ENCODE measurements around the gene WNT4. TPM values are rescaled to one million over a fixed set of nuclear protein-coding genes. Genes with fewer than 3 reads are reported as not detected.

WNT4 gene
- polyA plus RNA-seq, 3 donors: not detected

GRCh38 chr1:22077728-22078127 is 65.2 kb downstream of the WNT4 start:
- Mint-ChIP-seq H3K27me3 (ENCODE audit: low read depth in 3 of 3) (no peaks in the 10 kb centered on the region), H3K9me3 (no peaks in the 10 kb centered on the region), H3K4me3 (no peak overlapping the region), H3K36me3 (peaks cover 47 to 61% of the 10 kb centered on the region in 2 donors), H3K27ac (peak overlapping the region in 4 of 7 donors; percentile 6 to 75 (median 20)), H3K4me1 (peaks cover 62% of the 10 kb centered on the region)
- H3K79me2 ChIP-seq (ENCODE audit: insufficient read depth, low read length): peaks cover 100% of the 10 kb centered on the region
- H3K4me1 ChIP-seq (ENCODE audit: control insufficient read depth in 1 of 2, insufficient read depth in 2 of 2, low read length in 2 of 2): peaks cover 42 to 49% of the 10 kb centered on the region in 2 donors
- H3K4me2 ChIP-seq (replicated peaks; ENCODE audit: extremely low read depth, low read length, poor library complexity, severe bottlenecking): no peak overlapping the region
- H4K20me1 ChIP-seq (ENCODE audit: insufficient read depth, low read length): peaks cover 100% of the 10 kb centered on the region
- no peak for DNase-seq
- peaks cover 43 to 66% of the 10 kb centered on the region in 2 donors for H3K36me3 ChIP-seq (replicated peaks in 1 of 2; ENCODE audit: control insufficient read depth in 1 of 2, insufficient read depth in 2 of 2, low read length in 2 of 2)
- TF ChIP-seq, protein P1, sequence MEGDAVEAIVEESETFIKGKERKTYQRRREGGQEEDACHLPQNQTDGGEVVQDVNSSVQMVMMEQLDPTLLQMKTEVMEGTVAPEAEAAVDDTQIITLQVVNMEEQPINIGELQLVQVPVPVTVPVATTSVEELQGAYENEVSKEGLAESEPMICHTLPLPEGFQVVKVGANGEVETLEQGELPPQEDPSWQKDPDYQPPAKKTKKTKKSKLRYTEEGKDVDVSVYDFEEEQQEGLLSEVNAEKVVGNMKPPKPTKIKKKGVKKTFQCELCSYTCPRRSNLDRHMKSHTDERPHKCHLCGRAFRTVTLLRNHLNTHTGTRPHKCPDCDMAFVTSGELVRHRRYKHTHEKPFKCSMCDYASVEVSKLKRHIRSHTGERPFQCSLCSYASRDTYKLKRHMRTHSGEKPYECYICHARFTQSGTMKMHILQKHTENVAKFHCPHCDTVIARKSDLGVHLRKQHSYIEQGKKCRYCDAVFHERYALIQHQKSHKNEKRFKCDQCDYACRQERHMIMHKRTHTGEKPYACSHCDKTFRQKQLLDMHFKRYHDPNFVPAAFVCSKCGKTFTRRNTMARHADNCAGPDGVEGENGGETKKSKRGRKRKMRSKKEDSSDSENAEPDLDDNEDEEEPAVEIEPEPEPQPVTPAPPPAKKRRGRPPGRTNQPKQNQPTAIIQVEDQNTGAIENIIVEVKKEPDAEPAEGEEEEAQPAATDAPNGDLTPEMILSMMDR (IDR thresholded peaks at IDR 0.05): no peak
- no peaks in the 10 kb centered on the region for H3K9me3 ChIP-seq (replicated peaks in 1 of 2; ENCODE audit: control insufficient read depth in 1 of 2, insufficient read depth in 1 of 2, low read length in 2 of 2)
- intact Hi-C loops (cut with micrococcal nuclease): loop anchor here in 1 of 2 donors (5.0 kb wide), 1 partner anchor 55 kb away; no protein-coding TSS in a partner anchor
- peak overlapping the region in 1 of 2 donors; percentile 61 for H3K27ac ChIP-seq (ENCODE audit: low read depth in 1 of 2, low read length in 2 of 2)
- H3K27me3 ChIP-seq (ENCODE audit: control insufficient read depth in 2 of 2, insufficient read depth in 2 of 2, low read length in 2 of 2): no peaks in the 10 kb centered on the region
- 40% methylated on average over 1 of the region's 5 CpGs for WGBS (ENCODE audit: insufficient coverage)
- no peak overlapping the region for H3K4me3 ChIP-seq (replicated peaks in 1 of 3; ENCODE audit: low read depth in 2 of 3, low read length in 3 of 3)
- H2AFZ ChIP-seq (ENCODE audit: insufficient read depth, low read depth, low read length, poor library complexity, severe bottlenecking): no peak overlapping the region
- no peak overlapping the region for H3K9ac ChIP-seq (ENCODE audit: insufficient read depth, low read length, poor library complexity, severe bottlenecking)

- no peaks in the 10 kb centered on the region for H3K9me3 Mint-ChIP-seq
- Histone ChIP-seq H3K4me2 (replicated peaks; ENCODE audit: extremely low read depth, low read length, poor library complexity, severe bottlenecking) (peak overlapping the region; percentile 54), H3K27ac (ENCODE audit: low read depth in 1 of 2, low read length in 2 of 2) (peak overlapping the region; percentile 58 to 77), H4K20me1 (ENCODE audit: insufficient read depth, low read length) (peaks cover 100% of the 10 kb centered on the region), H3K4me3 (replicated peaks in 1 of 3; ENCODE audit: low read depth in 2 of 3, low read length in 3 of 3) (peak overlapping the region in 2 of 3 experiments; percentile 25 to 66), H3K27me3 (ENCODE audit: control insufficient read depth in 2 of 2, insufficient read depth in 2 of 2, low read length in 2 of 2) (no peaks in the 10 kb centered on the region), H3K9me3 (replicated peaks in 1 of 2; ENCODE audit: control insufficient read depth in 1 of 2, insufficient read depth in 1 of 2, low read length in 2 of 2) (no peaks in the 10 kb centered on the region), H3K9ac (ENCODE audit: insufficient read depth, low read length, poor library complexity, severe bottlenecking) (no peak overlapping the region), H2AFZ (ENCODE audit: insufficient read depth, low read depth, low read length, poor library complexity, severe bottlenecking) (no peak overlapping the region), H3K36me3 (replicated peaks in 1 of 2; ENCODE audit: control insufficient read depth in 1 of 2, insufficient read depth in 2 of 2, low read length in 2 of 2) (peaks cover 29 to 52% of the 10 kb centered on the region in 2 donors), H3K79me2 (ENCODE audit: insufficient read depth, low read length) (peaks cover 100% of the 10 kb centered on the region), H3K4me1 (ENCODE audit: control insufficient read depth in 1 of 2, insufficient read depth in 2 of 2, low read length in 2 of 2) (peaks cover 53 to 63% of the 10 kb centered on the region in 2 donors)
- intact Hi-C loops (cut with micrococcal nuclease): loop anchor here in 1 of 2 donors (5.0 kb wide), 1 partner anchor 54 kb away; no protein-coding TSS in a partner anchor
- TF ChIP-seq, protein P1 (IDR thresholded peaks at IDR 0.05): no peak
- peak overlapping the region; percentile 51 to 75 for H3K4me3 Mint-ChIP-seq
- H3K27ac Mint-ChIP-seq: peak overlapping the region; percentile 81 to 93 (median 91)
- H3K36me3 Mint-ChIP-seq: peaks cover 42 to 58% of the 10 kb centered on the region in 2 donors
- no peak for DNase-seq
- 84% methylated on average over 3 of the region's 3 CpGs for WGBS (ENCODE audit: insufficient coverage)
- no peaks in the 10 kb centered on the region for H3K27me3 Mint-ChIP-seq (ENCODE audit: low read depth in 3 of 3)
- H3K4me1 Mint-ChIP-seq: peaks cover 75% of the 10 kb centered on the region
Measured at GRCh38 chr1:22076346-22076745, 66.6 kb downstream of the WNT4 start.
